Caki2 (cell line): ENCODE measurements around the gene RASIP1. TPM values are rescaled to one million over a fixed set of nuclear protein-coding genes. Genes with fewer than 3 reads are reported as not detected.

ENCODE experiments used
- total RNA-seq: library from RNA; depleted of rRNA; stranded (reverse); fragments of >200 nt; shearing (Covaris generic); gene quantifications from 2 replicates; pipeline ENCODE4 v1.2.3, GENCODE V29; 2014; ENCODE audit warnings: low replicate concordance; rRNA removed

Gene RASIP1
- total RNA-seq, 1 experiment from 2014 or later = not detected

Other genes starting within 250 kb of the RASIP1 start
- 4.2 and 10.5 TPM in 2 replicates for gene LMTK3, start 228.8 kb downstream of the RASIP1 start, total RNA-seq
- 0.20 TPM in 1 of 2 replicates, not detected in the other for gene SULT2B1, start 188.4 kb downstream of the RASIP1 start, total RNA-seq
- gene SPACA4, start 133.9 kb downstream of the RASIP1 start, total RNA-seq = not detected in 2 replicates
- not detected in 2 replicates for gene FAM83E, start 125.5 kb downstream of the RASIP1 start, total RNA-seq
- 2,144 and 2,176 TPM in 2 replicates for gene RPL18, start 121.4 kb downstream of the RASIP1 start, total RNA-seq
- gene SPHK2, start 121.1 kb downstream of the RASIP1 start, total RNA-seq = 3.6 and 4.8 TPM in 2 replicates
- 6.2 and 15.1 TPM in 2 replicates for gene DBP, start 103.2 kb downstream of the RASIP1 start, total RNA-seq
- gene CA11, start 94.4 kb downstream of the RASIP1 start, total RNA-seq = 0.46 and 2.2 TPM in 2 replicates
- 1.5 TPM in 1 of 2 replicates, not detected in the other for gene NTN5, start 67.6 kb downstream of the RASIP1 start, total RNA-seq
- not detected in 2 replicates for gene FUT2, start 44.6 kb downstream of the RASIP1 start, total RNA-seq
- gene MAMSTR, start 20.9 kb downstream of the RASIP1 start, total RNA-seq = 0.34 TPM in 1 of 2 replicates, not detected in the other
- 2.4 TPM in 1 of 2 replicates, not detected in the other for gene IZUMO1, start 6.3 kb upstream of the RASIP1 start, total RNA-seq
- gene FUT1, start 12.0 kb upstream of the RASIP1 start, total RNA-seq = 2.9 and 3.1 TPM in 2 replicates
- gene FGF21, start 14.9 kb upstream of the RASIP1 start, total RNA-seq = not detected in 2 replicates
- 73.5 and 83.0 TPM in 2 replicates for gene BCAT2, start 70.4 kb upstream of the RASIP1 start, total RNA-seq
- 33.6 and 56.7 TPM in 2 replicates for gene HSD17B14, start 95.9 kb upstream of the RASIP1 start, total RNA-seq
- 0.70 and 11.5 TPM in 2 replicates for gene PLEKHA4, start 128.0 kb upstream of the RASIP1 start, total RNA-seq
- gene PPP1R15A, start 131.8 kb upstream of the RASIP1 start, total RNA-seq = 51.0 and 52.5 TPM in 2 replicates
- not detected in 2 replicates for gene TULP2, start 158.1 kb upstream of the RASIP1 start, total RNA-seq
- 338 and 348 TPM in 2 replicates for gene NUCB1, start 159.7 kb upstream of the RASIP1 start, total RNA-seq
- 1.6 and 4.4 TPM in 2 replicates for gene DHDH, start 193.1 kb upstream of the RASIP1 start, total RNA-seq
- 188 and 220 TPM in 2 replicates for gene BAX, start 214.3 kb upstream of the RASIP1 start, total RNA-seq
- 13,494 and 14,762 TPM in 2 replicates for gene FTL, start 224.7 kb upstream of the RASIP1 start, total RNA-seq